Caco-2 (cell line): ENCODE measurements around the gene CST11. TPM values are rescaled to one million over a fixed set of nuclear protein-coding genes. Genes with fewer than 3 reads are reported as not detected.

Source experiments
- BruUV-seq: library from RNA; stranded (reverse); fragments of 400-500 nt; replicated peaks from 2 replicates; lab custom pipeline; 2021; lab: Mats Ljungman, UMichigan
- CTCF ChIA-PET: fragments of 300-600 bp; sonication (Branson Sonifier 250); formaldehyde crosslinking; loops from one replicate; lab custom pipeline; 2022; ENCODE audit warnings: antibody characterized with exemption; lab: Charles Lee
- POLR2A ChIA-PET: fragments of 300-600 bp; sonication (Branson Sonifier 250); formaldehyde crosslinking; loops from one replicate; lab custom pipeline; 2022; ENCODE audit warnings: antibody characterized with exemption; lab: Charles Lee
- DNase-seq, 2 experiments: peaks; one replicate each; pipeline versions ENCODE4 v3.0.0 to v3.0.0-alpha.2; 2020 to 2022
- H3K27me3 ChIP-seq: replicated peaks from 2 replicates; pipeline ENCODE4 v1.6.0; 2011; ENCODE audit warnings: low read length; ENCODE audit not compliant: control insufficient read depth, insufficient read depth
- H3K36me3 ChIP-seq: 2 replicates; pipeline ENCODE4 v1.5.1; 2011; ENCODE audit warnings: low read length; ENCODE audit not compliant: control insufficient read depth, insufficient read depth
- H3K4me1 ChIP-seq: fragments of 250-450 bp; sonication (Bioruptor Pico); 2 replicates; pipeline ENCODE4 v1.5.1; 2020; ENCODE audit warnings: mild to moderate bottlenecking
- H3K4me3 ChIP-seq: 2 replicates; pipeline ENCODE4 v1.5.1; 2011; ENCODE audit warnings: low read depth, mild to moderate bottlenecking, control low read depth, low read length
- H3K9me3 ChIP-seq: fragments of 250-450 bp; sonication (Bioruptor Pico); 2 replicates; pipeline ENCODE4 v1.5.1; 2020; ENCODE audit warnings: mild to moderate bottlenecking, moderate library complexity
- H3K27ac Mint-ChIP-seq: one replicate; pipeline ENCODE4 v1.8.0; 2022; ENCODE audit warnings: mixed read lengths; ENCODE audit not compliant: unreplicated experiment
- H3K27me3 Mint-ChIP-seq: one replicate; pipeline ENCODE4 v1.8.0; 2022; ENCODE audit warnings: mixed read lengths; ENCODE audit not compliant: insufficient read depth, unreplicated experiment
- H3K36me3 Mint-ChIP-seq: one replicate; pipeline ENCODE4 v1.8.0; 2022; ENCODE audit warnings: mild to moderate bottlenecking, mixed read lengths; ENCODE audit not compliant: insufficient read depth, unreplicated experiment
- H3K4me1 Mint-ChIP-seq: one replicate; pipeline ENCODE4 v1.8.0; 2022; ENCODE audit warnings: low read depth, mixed read lengths; ENCODE audit not compliant: unreplicated experiment
- H3K4me3 Mint-ChIP-seq: one replicate; pipeline ENCODE4 v1.8.0; 2022; ENCODE audit warnings: mild to moderate bottlenecking, moderate library complexity, mixed read lengths; ENCODE audit not compliant: unreplicated experiment
- H3K9me3 Mint-ChIP-seq: one replicate; pipeline ENCODE4 v1.8.0; 2022; ENCODE audit warnings: mixed read lengths; ENCODE audit not compliant: unreplicated experiment
- CTCF ChIP-seq, 2 experiments: fragments of 200-600 bp in 1 of 2; IDR thresholded peaks; 1 replicate in 1 of 2; 2 replicates in 1 of 2; pipeline versions ENCODE4 v1.5.1 to v1.8.0; 2011 to 2022; ENCODE audit warnings: antibody characterized with exemption in 1 of 2, control low read depth in 1 of 2, inconsistent platforms in 1 of 2, low read depth in 1 of 2, low read length in 1 of 2, mild to moderate bottlenecking in 1 of 2, moderate library complexity in 1 of 2; ENCODE audit not compliant: insufficient read depth in 1 of 2, severe bottlenecking in 1 of 2, unreplicated experiment in 1 of 2
- intact Hi-C: fragments of 100-400 bp; cut with micrococcal nuclease; formaldehyde crosslinking; loops from one replicate; pipeline ENCODE4 v1.10.0; 2022; ENCODE audit not compliant: unreplicated experiment
- total RNA-seq: library from RNA; stranded (reverse); gene quantifications from 2 replicates; pipeline ENCODE4 v1.2.3, GENCODE V29; 2022

The CST11 gene
- total RNA-seq, 1 experiment from 2014 or later, result not detected

DNA sequence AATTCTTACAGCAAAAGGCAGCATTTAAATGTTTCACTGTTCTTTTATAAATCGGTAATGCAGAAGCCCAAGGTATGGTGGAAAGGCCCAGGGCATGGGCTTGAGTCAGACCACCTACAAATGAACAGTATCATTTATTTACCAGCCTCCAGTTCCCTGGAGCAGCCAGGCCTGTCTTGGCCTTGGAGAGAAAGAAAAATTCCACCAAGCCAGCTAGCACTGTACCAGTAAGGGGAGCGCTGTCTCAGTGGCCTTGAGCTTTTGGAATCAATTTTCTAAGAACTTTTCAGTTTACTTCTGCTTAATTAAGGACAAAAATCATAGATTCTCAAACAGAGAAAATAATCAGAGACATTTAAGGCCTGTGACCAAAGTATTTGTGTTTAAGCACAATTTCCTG lies 43.7 kb downstream of the CST11 start:
- CTCF ChIA-PET, result no interaction called here
- no TSS peak for BruUV-seq

GRCh38 chr20:23407781-23408464 lies 44.8 kb downstream of the CST11 start:
- Mint-ChIP-seq H3K27ac (no peak overlapping the region), H3K9me3 (no peaks in the 10 kb centered on the region), H3K4me1 (no peaks in the 10 kb centered on the region), H3K27me3 (no peaks in the 10 kb centered on the region), H3K4me3 (no peak overlapping the region), H3K36me3 (no peaks in the 10 kb centered on the region)
- Histone ChIP-seq H3K9me3 (no peaks in the 10 kb centered on the region), H3K4me3 (no peak overlapping the region), H3K36me3 (no peaks in the 10 kb centered on the region), H3K4me1 (peaks cover 6% of the 10 kb centered on the region; the same call in 1 of the 2 replicates), H3K27me3 (no peaks in the 10 kb centered on the region)
- no peak for TF ChIP-seq CTCF (IDR thresholded peaks at IDR 0.05; ENCODE audit: insufficient read depth in 1 of 2, low read depth in 1 of 2, low read length in 1 of 2, severe bottlenecking in 1 of 2, unreplicated experiment in 1 of 2)
- POLR2A ChIA-PET, result no interaction called here
- CTCF ChIA-PET, result no interaction called here
- no peak for DNase-seq
- intact Hi-C loops, result no loop called here
- BruUV-seq, result no TSS peak

More for the DNA sequence above, 43.7 kb downstream of the CST11 start:
- H3K27me3 Mint-ChIP-seq, result no peaks in the 10 kb centered on the region
- peaks cover 5% of the 10 kb centered on the region for H3K4me1 Mint-ChIP-seq
- no peak overlapping the region for H3K4me3 Mint-ChIP-seq
- no peaks in the 10 kb centered on the region for H3K36me3 Mint-ChIP-seq
- no peak for TF ChIP-seq CTCF (IDR thresholded peaks at IDR 0.05; ENCODE audit: insufficient read depth in 1 of 2, low read depth in 1 of 2, low read length in 1 of 2, severe bottlenecking in 1 of 2, unreplicated experiment in 1 of 2)
- no peak overlapping the region for H3K27ac Mint-ChIP-seq
- intact Hi-C loops, result no loop called here
- POLR2A ChIA-PET, result no interaction called here
- peaks cover 6% of the 10 kb centered on the region; the same call in 1 of the 2 replicates for H3K4me1 ChIP-seq
- no peaks in the 10 kb centered on the region for H3K9me3 ChIP-seq
- H3K27me3 ChIP-seq, result no peaks in the 10 kb centered on the region
- DNase-seq, result no peak
- no peaks in the 10 kb centered on the region for H3K36me3 ChIP-seq
- H3K9me3 Mint-ChIP-seq, result no peaks in the 10 kb centered on the region
- no peak overlapping the region for H3K4me3 ChIP-seq

GRCh38 chr20:23406880-23407279 lies 45.8 kb downstream of the CST11 start:
- no peak for DNase-seq
- Histone ChIP-seq H3K9me3 (no peaks in the 10 kb centered on the region), H3K4me1 (peaks cover under 1% of the 10 kb centered on the region; the same call in 1 of the 2 replicates), H3K4me3 (no peak overlapping the region), H3K36me3 (no peaks in the 10 kb centered on the region), H3K27me3 (no peaks in the 10 kb centered on the region)
- no peak overlapping the region for H3K27ac Mint-ChIP-seq
- H3K27me3 Mint-ChIP-seq, result no peaks in the 10 kb centered on the region
- H3K9me3 Mint-ChIP-seq, result no peaks in the 10 kb centered on the region
- H3K36me3 Mint-ChIP-seq, result no peaks in the 10 kb centered on the region
- ChIA-PET CTCF (no interaction called here), POLR2A (no interaction called here)
- no TSS peak for BruUV-seq
- no peak for TF ChIP-seq CTCF (IDR thresholded peaks at IDR 0.05; ENCODE audit: insufficient read depth in 1 of 2, low read depth in 1 of 2, low read length in 1 of 2, severe bottlenecking in 1 of 2, unreplicated experiment in 1 of 2)
- H3K4me3 Mint-ChIP-seq, result no peak overlapping the region
- intact Hi-C loops, result no loop called here
- H3K4me1 Mint-ChIP-seq, result no peaks in the 10 kb centered on the region
